ENCODE results near the gene CAPZB. TPM values are rescaled to one million over a fixed set of nuclear protein-coding genes. Genes with fewer than 3 reads are reported as not detected.
A peak's percentile ranks its signal among the peaks of the same experiment; 100 is the strongest.

The CAPZB gene
- total RNA-seq, 1 donor from 2014 or later = 267 TPM

- intact Hi-C loops (cut with DNase I) = loop anchor here (5.0 kb wide), 1 partner anchor 65 kb away; no protein-coding TSS in a partner anchor
- no peak for DNase-seq (ENCODE audit: missing footprints)
- no peak for ATAC-seq
Observed at GRCh38 chr1:19457607-19458006, 27.7 kb downstream of the CAPZB start.

- DNase-seq (ENCODE audit: missing footprints) (no peak), ATAC-seq (no peak)
- intact Hi-C loops (cut with DNase I) = loop anchor here (5.0 kb wide), 1 partner anchor 65 kb away; no protein-coding TSS in a partner anchor
Observed at GRCh38 chr1:19456968-19457441, 28.3 kb downstream of the CAPZB start.

- intact Hi-C loops (cut with DNase I) = loop anchor here (5.0 kb wide), 1 partner anchor 63 kb away; no protein-coding TSS in a partner anchor
- DNase-seq (ENCODE audit: missing footprints) (no peak), ATAC-seq (no peak)
Observed at GRCh38 chr1:19455353-19455752, 30.0 kb downstream of the CAPZB start.

GRCh38 chr1:19454265-19455146, 30.8 kb downstream of the CAPZB start:
- DNase-seq (ENCODE audit: missing footprints) (no peak), ATAC-seq (peak; percentile 18)
- intact Hi-C loops (cut with DNase I) = loop anchor here (5.0 kb wide), 1 partner anchor 62 kb away; no protein-coding TSS in a partner anchor

GRCh38 chr1:19453741-19454201, 31.6 kb downstream of the CAPZB start:
- ATAC-seq (peak; percentile 23), DNase-seq (ENCODE audit: missing footprints) (no peak)
- intact Hi-C loops (cut with DNase I) = no loop called here

GRCh38 chr1:19452221-19452663, 33.1 kb downstream of the CAPZB start:
- ATAC-seq (peak; percentile 53), DNase-seq (ENCODE audit: missing footprints) (peak; percentile 85)
- intact Hi-C loops (cut with DNase I) = no loop called here

GRCh38 chr1:19450811-19451515, 34.4 kb downstream of the CAPZB start:
- no peak for DNase-seq (ENCODE audit: missing footprints)
- intact Hi-C loops (cut with DNase I) = no loop called here
- ATAC-seq = peak; percentile 21

GRCh38 chr1:19449454-19450228, 35.7 kb downstream of the CAPZB start:
- DNase-seq (ENCODE audit: missing footprints) (no peak), ATAC-seq (no peak)
- intact Hi-C loops (cut with DNase I) = no loop called here

- intact Hi-C loops (cut with DNase I) = no loop called here
- DNase-seq (ENCODE audit: missing footprints) (peak; percentile 79), ATAC-seq (peak; percentile 67)
Observed at GRCh38 chr1:19448491-19449439, 36.6 kb downstream of the CAPZB start.

GRCh38 chr1:19447550-19447949, 37.8 kb downstream of the CAPZB start:
- DNase-seq (ENCODE audit: missing footprints) = no peak
- ATAC-seq = no peak
- intact Hi-C loops (cut with DNase I) = no loop called here

GRCh38 chr1:19445417-19446342, 39.7 kb downstream of the CAPZB start:
- intact Hi-C loops (cut with DNase I) = no loop called here
- ATAC-seq (peak; percentile 10), DNase-seq (ENCODE audit: missing footprints) (no peak)

- no peak for ATAC-seq
- DNase-seq (ENCODE audit: missing footprints) = no peak
- intact Hi-C loops (cut with DNase I) = no loop called here
Observed at GRCh38 chr1:19444296-19445021, 40.9 kb downstream of the CAPZB start.

- intact Hi-C loops (cut with DNase I) = no loop called here
- ATAC-seq (peak; percentile 28), DNase-seq (ENCODE audit: missing footprints) (no peak)
Observed at GRCh38 chr1:19443326-19443725, 42.0 kb downstream of the CAPZB start.

- no peak for DNase-seq (ENCODE audit: missing footprints)
- intact Hi-C loops (cut with DNase I) = no loop called here
- ATAC-seq = no peak
Observed at GRCh38 chr1:19442154-19443096, 42.9 kb downstream of the CAPZB start.

Measured in Right ventricle myocardium inferior (tissue), 1 donor.